ENCODE measurements around the gene KCNQ1. TPM values are rescaled to one million over a fixed set of nuclear protein-coding genes. Genes with fewer than 3 reads are reported as not detected.

Gene KCNQ1
- total and polyA plus RNA-seq, 2 experiments from 2014 or later = not detected

- no peak overlapping the region for H3K9ac ChIP-seq
These were observed 365.0 kb downstream of the KCNQ1 start for GRCh38 chr11:2809854-2810253.

GRCh38 chr11:2810411-2811205, 365.8 kb downstream of the KCNQ1 start:
- no peak overlapping the region for H3K9ac ChIP-seq
- no peak overlapping the region for H2AFZ ChIP-seq
- WGBS, 2 experiments (ENCODE audit: low coverage in 1 of 2, low lambda C conversion rate in 2 of 2, missing lambda C conversion rate in 2 of 2) = 55 to 61% methylated on average over 18 of the region's 18 CpGs
- no peaks in the 10 kb centered on the region for H3K4me1 ChIP-seq (ENCODE audit: insufficient read depth)
- no peak overlapping the region for H3K4me3 ChIP-seq
- no peak overlapping the region for H3K4me2 ChIP-seq (ENCODE audit: unreplicated experiment)
- no peaks in the 10 kb centered on the region for H3K9me3 ChIP-seq (ENCODE audit: low read depth)
- DNase-seq = no peak
- H3K36me3 ChIP-seq (ENCODE audit: low read depth) = no peaks in the 10 kb centered on the region
- no peak overlapping the region for H3K27ac ChIP-seq
- TF ChIP-seq EZH2 (IDR thresholded peaks at IDR 0.05; ENCODE audit: insufficient read depth, poor library complexity, severe bottlenecking) = no peak
- in situ Hi-C loops (cut with MboI) = no loop called here
- no peaks in the 10 kb centered on the region for H3K79me2 ChIP-seq (ENCODE audit: insufficient read depth)
- H3K9me2 ChIP-seq (ENCODE audit: insufficient read depth) = no peaks in the 10 kb centered on the region
- no peaks in the 10 kb centered on the region for H4K20me1 ChIP-seq (ENCODE audit: insufficient read depth)
- no peaks in the 10 kb centered on the region for H3F3A ChIP-seq (ENCODE audit: insufficient read depth)
- H3K27me3 ChIP-seq (replicated peaks; ENCODE audit: insufficient read depth) = peaks cover 33% of the 10 kb centered on the region

More at GRCh38 chr11:2809854-2810253, 365.0 kb downstream of the KCNQ1 start:
- Histone ChIP-seq H2AFZ (no peak overlapping the region), H3K4me1 (ENCODE audit: insufficient read depth) (no peaks in the 10 kb centered on the region), H4K20me1 (ENCODE audit: insufficient read depth) (no peaks in the 10 kb centered on the region), H3F3A (ENCODE audit: insufficient read depth) (no peaks in the 10 kb centered on the region), H3K9me3 (ENCODE audit: low read depth) (no peaks in the 10 kb centered on the region), H3K27me3 (replicated peaks; ENCODE audit: insufficient read depth) (peaks cover 40% of the 10 kb centered on the region), H3K4me3 (no peak overlapping the region), H3K36me3 (ENCODE audit: low read depth) (no peaks in the 10 kb centered on the region), H3K27ac (no peak overlapping the region), H3K79me2 (ENCODE audit: insufficient read depth) (no peaks in the 10 kb centered on the region), H3K4me2 (ENCODE audit: unreplicated experiment) (no peak overlapping the region), H3K9me2 (ENCODE audit: insufficient read depth) (no peaks in the 10 kb centered on the region)
- 20 to 22% methylated on average over 1 of the region's 1 CpG for WGBS, 2 experiments (ENCODE audit: low coverage in 1 of 2, low lambda C conversion rate in 2 of 2, missing lambda C conversion rate in 2 of 2)
- TF ChIP-seq EZH2phosphoT487 (IDR thresholded peaks at IDR 0.05; ENCODE audit: insufficient read depth, low read depth) (no peak), EZH2 (IDR thresholded peaks at IDR 0.05; ENCODE audit: insufficient read depth, poor library complexity, severe bottlenecking) (no peak)
- no peak for DNase-seq
- in situ Hi-C loops (cut with MboI) = no loop called here

GRCh38 chr11:2811206-2812091, 366.6 kb downstream of the KCNQ1 start:
- Histone ChIP-seq H3K27me3 (replicated peaks; ENCODE audit: insufficient read depth) (peaks cover 25% of the 10 kb centered on the region), H3K36me3 (ENCODE audit: low read depth) (no peaks in the 10 kb centered on the region), H3K4me3 (no peak overlapping the region), H3K9me2 (ENCODE audit: insufficient read depth) (no peaks in the 10 kb centered on the region), H3K9me3 (ENCODE audit: low read depth) (no peaks in the 10 kb centered on the region), H3F3A (ENCODE audit: insufficient read depth) (no peaks in the 10 kb centered on the region), H3K79me2 (ENCODE audit: insufficient read depth) (no peaks in the 10 kb centered on the region), H3K9ac (no peak overlapping the region), H3K4me2 (ENCODE audit: unreplicated experiment) (no peak overlapping the region), H4K20me1 (ENCODE audit: insufficient read depth) (no peaks in the 10 kb centered on the region), H3K27ac (no peak overlapping the region), H2AFZ (no peak overlapping the region), H3K4me1 (ENCODE audit: insufficient read depth) (no peaks in the 10 kb centered on the region)
- WGBS, 2 experiments (ENCODE audit: low coverage in 1 of 2, low lambda C conversion rate in 2 of 2, missing lambda C conversion rate in 2 of 2) = 78 to 79% methylated on average over 33 to 34 of the region's 34 CpGs
- in situ Hi-C loops (cut with MboI) = no loop called here
- no peak for DNase-seq
- TF ChIP-seq EZH2phosphoT487 (IDR thresholded peaks at IDR 0.05; ENCODE audit: insufficient read depth, low read depth) (no peak), EZH2 (IDR thresholded peaks at IDR 0.05; ENCODE audit: insufficient read depth, poor library complexity, severe bottlenecking) (no peak)

- Histone ChIP-seq H3K79me2 (ENCODE audit: insufficient read depth) (no peaks in the 10 kb centered on the region), H3K9ac (no peak overlapping the region), H3K9me2 (ENCODE audit: insufficient read depth) (no peaks in the 10 kb centered on the region), H2AFZ (no peak overlapping the region), H3K27ac (no peak overlapping the region), H4K20me1 (ENCODE audit: insufficient read depth) (no peaks in the 10 kb centered on the region), H3K9me3 (ENCODE audit: low read depth) (no peaks in the 10 kb centered on the region), H3K4me1 (ENCODE audit: insufficient read depth) (peaks cover 7% of the 10 kb centered on the region; the same call in 1 of the 2 replicates), H3K36me3 (ENCODE audit: low read depth) (no peaks in the 10 kb centered on the region), H3K4me3 (no peak overlapping the region), H3K4me2 (ENCODE audit: unreplicated experiment) (no peak overlapping the region), H3K27me3 (replicated peaks; ENCODE audit: insufficient read depth) (peaks cover 25% of the 10 kb centered on the region), H3F3A (ENCODE audit: insufficient read depth) (no peaks in the 10 kb centered on the region)
- no peak for TF ChIP-seq EZH2 (IDR thresholded peaks at IDR 0.05; ENCODE audit: insufficient read depth, poor library complexity, severe bottlenecking)
- TF ChIP-seq EZH2phosphoT487 (IDR thresholded peaks at IDR 0.05; ENCODE audit: insufficient read depth, low read depth) = no peak
- in situ Hi-C loops (cut with MboI) = no loop called here
- WGBS, 2 experiments (ENCODE audit: low coverage in 1 of 2, low lambda C conversion rate in 2 of 2, missing lambda C conversion rate in 2 of 2) = 8 to 10% methylated on average over 13 to 17 of the region's 17 CpGs
- DNase-seq = no peak
These were observed 367.7 kb downstream of the KCNQ1 start for GRCh38 chr11:2812371-2812991.
